Activated B cell treated with CpG ODN at 0.5 μM for 24 hours (primary cell): ENCODE data around the gene MED12L. TPM values are rescaled to one million over a fixed set of nuclear protein-coding genes. Genes with fewer than 3 reads are reported as not detected.

Experiments
- ATAC-seq: fragments of 200-7000 bp; cut with Tn5 transposase; one replicate; pipeline ENCODE4 v1.10.0; 2021; ENCODE audit warnings: low read depth, mild to moderate bottlenecking, moderate library complexity
- CTCF ChIA-PET: fragments of 350-600 bp; sonication (Branson Sonifier 250); formaldehyde crosslinking; loops from one replicate; lab custom pipeline; 2021; ENCODE audit warnings: antibody characterized with exemption; lab: Charles Lee
- POLR2A ChIA-PET: fragments of 350-600 bp; sonication (Branson Sonifier 250); formaldehyde crosslinking; loops from one replicate; lab custom pipeline; 2021; ENCODE audit warnings: antibody characterized with exemption; lab: Charles Lee
- DNase-seq: peaks from one replicate; pipeline ENCODE4 v3.0.0; 2022
- H3K27ac Mint-ChIP-seq: one replicate; pipeline ENCODE4 v1.8.0; 2020; ENCODE audit warnings: mixed read lengths
- H3K27me3 Mint-ChIP-seq: one replicate; pipeline ENCODE4 v1.8.0; 2021; ENCODE audit warnings: mixed read lengths
- H3K36me3 Mint-ChIP-seq: one replicate; pipeline ENCODE4 v1.8.0; 2021; ENCODE audit warnings: low read depth, mixed read lengths
- H3K4me1 Mint-ChIP-seq: one replicate; pipeline ENCODE4 v1.8.0; 2021; ENCODE audit warnings: mixed read lengths
- H3K4me3 Mint-ChIP-seq: one replicate; pipeline ENCODE4 v1.8.0; 2020; ENCODE audit warnings: mild to moderate bottlenecking, mixed read lengths
- H3K9me3 Mint-ChIP-seq: one replicate; pipeline ENCODE4 v1.8.0; 2020; ENCODE audit warnings: mixed read lengths
- CTCF ChIP-seq: fragments of 200-600 bp; IDR thresholded peaks from one replicate; pipeline ENCODE4 v1.8.0; 2022; ENCODE audit warnings: antibody characterized with exemption, mild to moderate bottlenecking
- intact Hi-C: fragments of 100-400 bp; cut with micrococcal nuclease; formaldehyde crosslinking; loops from one replicate; pipeline ENCODE4 v1.15.1; 2024
- total RNA-seq: library from RNA; stranded (reverse); gene quantifications from 2 replicates; pipeline ENCODE4 v1.2.3, GENCODE V29; 2022

The MED12L gene
- total RNA-seq, 1 donor from 2014 or later = 1.5 TPM

GRCh38 chr3:151275091-151275490, 189.6 kb downstream of the MED12L start:
- ChIA-PET CTCF (interaction anchor here (1.2 to 9.6 kb wide), 3 partner anchors 35 to 106 kb away, joined by 3 to 237 read pairs (median 122); no protein-coding TSS in a partner anchor), POLR2A (interaction anchor here (1.1 to 7.3 kb wide), 3 partner anchors 8 to 46 kb away, joined by 4 to 91 read pairs (median 7); no protein-coding TSS in a partner anchor)
- Mint-ChIP-seq H3K27me3 (no peaks in the 10 kb centered on the region), H3K27ac (peak overlapping the region; percentile 97), H3K4me1 (peaks cover 83% of the 10 kb centered on the region), H3K36me3 (no peaks in the 10 kb centered on the region), H3K4me3 (peak overlapping the region; percentile 36), H3K9me3 (no peaks in the 10 kb centered on the region)
- no peak for ATAC-seq
- intact Hi-C loops = loop anchor here (5.0 to 10.0 kb wide), 3 partner anchors 162 to 920 kb away; partner anchors contain the start of gene TSC22D2
- no peak for TF ChIP-seq CTCF
- DNase-seq = no peak

- no peaks in the 10 kb centered on the region for H3K27me3 Mint-ChIP-seq
- no peaks in the 10 kb centered on the region for H3K9me3 Mint-ChIP-seq
- no peak for TF ChIP-seq CTCF
- POLR2A ChIA-PET = interaction anchor here (0.7 to 7.3 kb wide), 7 partner anchors 8 to 128 kb away, joined by 3 to 91 read pairs (median 7); no protein-coding TSS in a partner anchor
- peaks cover 84% of the 10 kb centered on the region for H3K4me1 Mint-ChIP-seq
- no peaks in the 10 kb centered on the region for H3K36me3 Mint-ChIP-seq
- DNase-seq (no peak), ATAC-seq (peak; percentile 11)
- CTCF ChIA-PET = interaction anchor here (3.7 to 9.6 kb wide), 3 partner anchors 10 to 107 kb away, joined by 24 to 237 read pairs (median 122); no protein-coding TSS in a partner anchor
- intact Hi-C loops = loop anchor here (1.0 to 10.0 kb wide), 4 partner anchors 10 to 919 kb away; partner anchors contain the start of gene TSC22D2
- H3K27ac Mint-ChIP-seq = peak overlapping the region; percentile 97
- H3K4me3 Mint-ChIP-seq = peak overlapping the region; percentile 75
Observed at GRCh38 chr3:151276038-151276686, 190.7 kb downstream of the MED12L start.

- CTCF ChIA-PET = interaction anchor here (3.7 to 9.6 kb wide), 3 partner anchors 10 to 107 kb away, joined by 24 to 237 read pairs (median 122); no protein-coding TSS in a partner anchor
- DNase-seq = peak; percentile 33
- POLR2A ChIA-PET = interaction anchor here (0.7 to 7.3 kb wide), 4 partner anchors 9 to 127 kb away, joined by 4 to 91 read pairs (median 14); no protein-coding TSS in a partner anchor
Observed at GRCh38 chr3:151276687-151277042, 191.2 kb downstream of the MED12L start.

GRCh38 chr3:151278230-151278629, 192.8 kb downstream of the MED12L start, which contains the start of gene P2RY14:
Gene P2RY14 (minus strand): TSS chr3:151278542. CDS start chr3:151214316, 64,226 bp downstream.
- Mint-ChIP-seq H3K9me3 (no peaks in the 10 kb centered on the region), H3K27ac (peak within 1 kb of the TSS; percentile 97), H3K4me1 (peaks cover 71% of the 10 kb centered on the region), H3K27me3 (no peaks in the 10 kb centered on the region), H3K36me3 (no peaks in the 10 kb centered on the region), H3K4me3 (peak within 1 kb of the TSS; percentile 25)
- POLR2A ChIA-PET = interaction anchor here (0.5 to 7.3 kb wide), 9 partner anchors 10 to 870 kb away, joined by 3 to 91 read pairs (median 5); no protein-coding TSS in a partner anchor
- no peak for DNase-seq
- peak; percentile 64 for ATAC-seq
- CTCF ChIA-PET = interaction anchor here (1.3 to 9.6 kb wide), 7 partner anchors 10 to 115 kb away, joined by 3 to 237 read pairs (median 5); no protein-coding TSS in a partner anchor
- no peak for TF ChIP-seq CTCF
- intact Hi-C loops = loop anchor here (1.0 to 10.0 kb wide), 5 partner anchors 51 to 917 kb away; partner anchors contain the start of gene TSC22D2

More at GRCh38 chr3:151276687-151277042, 191.2 kb downstream of the MED12L start:
- Mint-ChIP-seq H3K4me1 (peaks cover 82% of the 10 kb centered on the region), H3K27ac (peak overlapping the region; percentile 97), H3K36me3 (no peaks in the 10 kb centered on the region), H3K9me3 (no peaks in the 10 kb centered on the region), H3K4me3 (peak overlapping the region; percentile 75), H3K27me3 (no peaks in the 10 kb centered on the region)
- peak; percentile 77 for ATAC-seq
- intact Hi-C loops = loop anchor here (1.0 to 10.0 kb wide), 4 partner anchors 10 to 918 kb away; partner anchors contain the start of gene TSC22D2
- TF ChIP-seq CTCF = no peak
